Hematopoietic multipotent progenitor cell treated with erythropoietin and hydrocortisone succinate and interleukin-3 and kit ligand, for 4 days (in vitro differentiated cells): ENCODE measurements around the gene AGFG1.

Experiments
- DNase-seq: peaks from one replicate; pipeline ENCODE4 v3.0.0-alpha.2; 2015

AGFG1 gene, protein sequence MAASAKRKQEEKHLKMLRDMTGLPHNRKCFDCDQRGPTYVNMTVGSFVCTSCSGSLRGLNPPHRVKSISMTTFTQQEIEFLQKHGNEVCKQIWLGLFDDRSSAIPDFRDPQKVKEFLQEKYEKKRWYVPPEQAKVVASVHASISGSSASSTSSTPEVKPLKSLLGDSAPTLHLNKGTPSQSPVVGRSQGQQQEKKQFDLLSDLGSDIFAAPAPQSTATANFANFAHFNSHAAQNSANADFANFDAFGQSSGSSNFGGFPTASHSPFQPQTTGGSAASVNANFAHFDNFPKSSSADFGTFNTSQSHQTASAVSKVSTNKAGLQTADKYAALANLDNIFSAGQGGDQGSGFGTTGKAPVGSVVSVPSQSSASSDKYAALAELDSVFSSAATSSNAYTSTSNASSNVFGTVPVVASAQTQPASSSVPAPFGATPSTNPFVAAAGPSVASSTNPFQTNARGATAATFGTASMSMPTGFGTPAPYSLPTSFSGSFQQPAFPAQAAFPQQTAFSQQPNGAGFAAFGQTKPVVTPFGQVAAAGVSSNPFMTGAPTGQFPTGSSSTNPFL

DNA sequence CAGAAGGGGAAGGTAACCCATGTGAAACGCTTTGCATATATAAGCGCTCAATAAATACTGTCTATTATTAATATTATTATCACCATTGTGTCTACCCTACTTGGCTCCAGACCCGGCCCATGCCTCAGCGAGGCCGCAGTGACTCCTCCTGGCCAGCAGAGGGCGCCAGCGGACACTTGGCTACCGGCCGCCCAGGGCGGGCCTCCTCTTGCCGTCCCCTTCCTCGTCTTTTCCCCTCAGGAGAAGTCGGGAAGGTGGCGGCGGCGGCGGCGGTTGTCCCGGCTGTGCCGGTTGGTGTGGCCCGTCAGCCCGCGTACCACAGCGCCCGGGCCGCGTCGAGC lies at the start of gene AGFG1:
Gene AGFG1 (plus strand): TSS at position 233 of the 341 bp plus-strand sequence. CDS start 266 bp downstream, outside the sequence.
- DNase-seq, result peak; percentile 89

DNA sequence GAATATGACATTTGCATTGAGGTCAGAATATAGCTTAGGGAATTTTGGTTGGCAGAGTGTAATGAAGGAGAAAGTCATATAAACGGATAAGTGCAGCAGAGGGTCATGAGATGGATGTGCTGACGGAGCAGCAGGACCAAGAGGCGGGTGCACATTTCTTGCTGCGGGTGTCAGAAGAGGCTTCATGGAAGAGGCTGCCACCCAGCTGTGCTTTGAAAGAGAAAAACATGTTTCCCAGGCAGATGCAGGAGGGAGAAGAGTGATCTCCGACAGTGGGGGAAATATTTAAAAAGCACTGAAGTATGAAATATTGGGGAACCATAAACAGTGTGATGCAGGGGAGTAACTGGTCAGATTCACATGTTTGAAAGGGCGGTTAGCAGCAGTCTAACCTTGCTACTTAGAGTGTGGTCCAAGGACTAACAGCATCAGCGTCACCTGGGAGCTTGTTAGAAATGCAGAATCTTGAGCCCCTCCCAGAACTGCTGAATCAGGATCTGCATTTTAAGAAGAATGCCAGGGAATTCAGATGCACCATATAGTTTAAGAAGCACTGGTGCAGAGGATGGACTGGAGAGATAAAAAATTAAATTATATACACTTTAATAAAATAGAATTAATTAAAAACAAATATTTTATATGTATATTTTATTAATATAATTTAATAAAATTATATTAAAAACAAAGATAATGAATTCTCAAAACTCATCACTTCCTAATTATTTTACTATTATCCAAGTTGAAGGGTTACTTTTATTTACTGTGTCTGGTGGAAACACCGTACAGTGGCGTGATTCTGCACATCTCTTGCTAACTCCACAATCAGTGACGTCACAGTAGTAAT lies 48.1 kb upstream of the AGFG1 start:
- no peak for DNase-seq

DNA sequence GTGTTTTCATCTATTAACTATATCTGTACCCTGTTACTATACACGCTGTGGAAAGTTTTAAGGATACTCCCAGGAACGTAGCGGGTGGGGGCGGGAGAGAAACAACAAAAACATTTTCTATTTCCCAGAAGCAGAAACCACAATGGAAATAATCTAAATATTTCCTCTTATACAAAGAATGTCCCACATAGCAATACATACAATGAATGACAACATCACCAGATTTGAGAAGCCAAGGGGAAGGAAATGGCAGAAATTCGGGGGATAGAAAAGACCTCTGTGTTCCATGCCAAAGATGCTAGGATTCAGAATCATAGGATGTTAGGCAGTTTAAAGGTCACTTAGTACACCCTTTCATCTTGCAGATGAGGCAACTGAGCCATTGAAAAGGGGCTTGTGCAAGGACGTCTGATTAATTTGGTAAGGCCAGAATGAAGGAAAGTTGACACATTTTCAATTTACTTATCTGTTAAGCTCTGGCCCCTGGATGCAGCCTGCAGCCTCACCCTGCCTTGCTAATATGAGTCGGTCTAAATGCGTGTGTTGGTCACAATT lies 43.1 kb upstream of the AGFG1 start:
- no peak for DNase-seq

DNA sequence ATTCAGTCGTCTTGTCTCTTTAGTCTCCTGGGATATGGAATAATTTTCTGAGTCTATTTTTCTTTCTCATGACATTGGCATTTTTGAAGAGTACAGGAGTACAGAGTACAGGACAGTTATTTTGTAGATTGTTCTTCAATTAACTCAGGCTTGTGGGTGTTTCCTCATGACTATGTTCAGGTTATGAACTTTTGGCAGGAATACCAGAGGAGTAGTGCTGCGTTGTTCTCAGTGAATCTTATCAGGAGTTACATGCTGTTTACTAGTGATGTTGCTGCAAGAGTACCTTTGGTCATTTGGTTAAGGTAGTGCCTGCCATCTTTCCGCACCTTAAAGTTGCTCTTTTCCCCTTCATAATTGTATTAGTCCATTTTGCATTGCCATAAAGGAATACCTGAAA lies 41.3 kb upstream of the AGFG1 start:
- DNase-seq, result no peak

DNA sequence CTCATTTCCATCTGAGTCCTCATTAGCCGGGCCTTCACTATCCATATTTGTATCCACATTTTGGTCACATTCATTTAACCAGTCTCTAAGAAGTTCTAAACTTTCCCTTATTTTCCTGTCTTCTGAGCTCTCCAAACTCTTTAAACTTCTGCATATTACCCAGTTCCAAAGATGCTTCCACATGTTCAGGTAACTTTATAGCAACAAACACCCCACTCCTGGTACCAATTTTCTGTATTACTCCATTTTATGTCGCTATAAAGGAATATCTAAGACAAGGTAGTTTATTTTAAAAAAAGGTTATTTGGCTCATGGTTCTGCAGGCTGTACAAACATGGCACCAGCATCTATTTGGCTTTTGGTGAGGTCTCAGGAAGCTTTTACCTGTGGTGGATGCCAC lies 38.8 kb upstream of the AGFG1 start:
- DNase-seq, result no peak

DNA sequence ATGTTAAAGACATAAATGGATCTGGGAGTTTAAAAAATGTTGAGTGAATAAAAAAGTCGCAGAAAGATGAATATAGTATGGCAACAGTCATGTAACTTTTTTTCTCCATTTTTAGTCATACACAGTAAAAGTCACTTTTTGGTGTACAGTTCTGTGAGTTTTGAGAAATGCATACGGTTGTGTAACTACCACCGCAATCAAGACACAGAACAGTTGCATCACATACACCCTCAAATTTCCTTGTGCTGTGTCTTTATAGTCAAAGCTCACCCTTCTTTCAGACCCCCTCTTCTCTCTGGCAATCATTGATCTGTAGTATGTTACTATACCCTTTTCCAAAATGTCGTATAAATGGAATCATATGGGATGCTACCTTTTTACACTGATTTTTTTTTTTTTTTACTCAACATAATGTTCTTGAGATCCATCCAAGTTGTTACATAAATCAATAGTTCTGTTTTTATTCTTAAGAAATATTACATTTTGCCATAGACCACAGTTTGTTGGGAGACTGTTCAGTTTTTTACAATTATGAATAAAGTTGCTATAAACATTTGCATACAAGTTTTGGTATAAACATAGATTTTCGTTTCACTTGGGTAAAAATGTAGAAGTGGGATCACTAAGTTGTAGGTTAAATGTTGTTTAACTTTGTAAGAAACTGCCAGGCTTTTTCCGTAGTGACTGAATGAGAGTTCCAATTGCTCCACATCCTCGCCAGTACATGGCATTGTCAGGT lies 35.4 kb upstream of the AGFG1 start:
- peak; percentile 25 for DNase-seq

DNA sequence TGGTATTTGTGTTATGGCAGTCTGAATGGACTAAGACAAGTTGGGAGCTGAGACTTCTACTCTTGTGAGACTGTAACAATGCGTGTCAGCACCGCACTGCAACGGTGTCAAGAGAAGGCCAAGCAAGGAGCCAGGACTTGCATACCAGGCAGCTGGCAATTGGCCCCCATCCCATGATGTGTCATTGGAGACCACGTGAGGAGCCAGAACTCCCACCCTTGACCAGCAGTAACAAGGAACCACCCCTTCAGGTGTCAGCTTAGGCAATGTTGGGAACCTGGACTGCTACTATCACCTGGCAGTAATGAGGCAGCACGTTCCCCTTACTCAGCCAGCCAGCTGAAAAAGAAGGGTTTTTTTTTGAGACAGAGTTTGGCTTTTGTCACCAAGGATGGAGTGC lies 32.7 kb upstream of the AGFG1 start:
- DNase-seq, result no peak

DNA sequence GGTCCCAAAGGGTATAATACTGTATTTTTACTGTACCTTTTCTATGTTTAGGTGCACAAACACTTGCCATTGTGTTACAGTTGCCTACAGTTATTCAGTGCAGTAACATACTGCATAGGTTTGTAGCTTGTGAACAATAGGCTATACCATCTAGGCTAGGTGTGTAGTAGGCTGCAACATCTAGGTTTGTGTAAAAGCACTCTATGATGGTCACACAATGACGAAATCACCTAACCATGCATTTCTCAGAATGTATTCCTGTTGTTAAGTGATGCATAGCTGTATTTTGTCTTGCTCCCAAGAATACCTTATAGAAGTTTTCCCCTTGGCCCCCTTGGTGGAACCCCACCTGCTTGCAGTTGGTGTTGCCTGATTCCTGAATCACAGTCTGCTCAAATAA lies 29.3 kb upstream of the AGFG1 start:
- no peak for DNase-seq

DNA sequence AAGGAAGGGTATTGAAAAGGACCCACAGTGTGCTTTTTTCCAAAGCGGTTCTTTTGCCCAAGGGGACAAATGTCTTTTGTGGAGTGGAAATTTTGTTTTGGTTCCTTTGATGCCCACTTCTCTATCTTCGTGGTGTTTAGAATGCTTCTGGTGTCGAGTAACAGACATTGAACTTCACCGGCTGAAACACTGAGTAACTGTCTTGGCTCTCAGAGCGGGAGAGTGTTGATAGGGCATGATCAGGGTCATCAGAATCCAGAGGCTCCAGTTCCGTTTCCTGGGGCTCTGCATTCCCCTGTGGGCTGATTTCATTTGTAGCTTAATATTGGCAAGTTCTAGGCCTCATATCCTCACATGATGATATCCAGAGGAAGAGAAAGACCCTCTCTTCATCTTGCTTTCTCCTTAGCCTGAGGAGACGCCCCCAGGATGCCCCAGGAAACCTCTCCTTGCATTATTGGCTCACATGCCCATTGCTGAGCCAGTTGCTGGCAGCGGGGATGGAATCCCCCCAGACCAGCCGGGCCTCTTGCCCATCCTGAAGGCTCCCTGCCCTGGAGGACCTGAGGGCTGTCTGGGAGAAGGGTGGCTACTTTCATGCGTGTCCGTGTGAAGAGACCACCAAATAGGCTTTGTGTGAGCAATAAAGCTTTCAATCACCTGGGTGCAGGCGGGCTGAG lies 27.9 kb upstream of the AGFG1 start:
- no peak for DNase-seq

DNA sequence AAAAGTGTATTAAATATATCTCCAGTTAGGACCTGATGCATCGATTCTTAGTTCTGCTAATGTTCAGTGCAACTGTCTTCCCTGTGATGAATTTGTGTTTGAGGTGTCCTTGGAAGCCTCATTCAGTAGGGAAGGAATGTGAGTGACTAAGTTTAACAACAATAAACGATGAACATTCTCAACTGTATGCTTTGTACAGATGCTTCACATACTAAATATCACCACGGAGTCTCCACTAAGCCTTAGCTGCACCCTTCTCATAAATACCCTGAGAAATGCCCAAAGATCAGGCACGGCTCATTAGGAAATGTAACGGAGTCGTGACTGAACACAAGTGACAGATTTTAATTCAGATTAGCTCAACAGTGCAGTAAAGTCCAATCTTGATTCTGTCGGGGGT lies 24.4 kb upstream of the AGFG1 start:
- DNase-seq, result no peak

DNA sequence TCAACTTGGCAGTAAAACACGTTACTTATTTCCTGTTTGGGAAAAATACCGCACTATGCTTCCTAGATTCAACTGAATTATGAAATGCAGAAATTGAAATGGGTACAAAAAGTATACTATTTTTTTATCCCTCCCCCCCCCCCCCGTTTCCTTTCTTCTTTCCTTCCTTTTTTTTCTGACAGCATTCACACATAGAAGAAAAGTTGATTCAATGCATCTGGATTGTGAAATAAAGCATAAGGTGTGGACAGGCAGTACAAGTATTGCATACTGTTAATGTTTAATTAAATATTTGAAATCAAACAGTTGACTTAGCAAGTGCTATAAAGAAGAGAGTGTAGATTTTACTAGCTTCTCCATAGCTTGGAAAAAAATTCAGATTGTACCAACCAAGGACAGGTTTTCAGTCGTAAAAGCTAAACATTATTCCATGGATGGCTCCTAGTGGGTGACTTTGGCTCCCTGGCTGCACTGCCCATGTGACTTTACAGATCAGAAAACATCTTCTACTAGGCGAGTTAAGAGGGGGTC lies 21.6 kb upstream of the AGFG1 start:
- DNase-seq, result peak; percentile 41

DNA sequence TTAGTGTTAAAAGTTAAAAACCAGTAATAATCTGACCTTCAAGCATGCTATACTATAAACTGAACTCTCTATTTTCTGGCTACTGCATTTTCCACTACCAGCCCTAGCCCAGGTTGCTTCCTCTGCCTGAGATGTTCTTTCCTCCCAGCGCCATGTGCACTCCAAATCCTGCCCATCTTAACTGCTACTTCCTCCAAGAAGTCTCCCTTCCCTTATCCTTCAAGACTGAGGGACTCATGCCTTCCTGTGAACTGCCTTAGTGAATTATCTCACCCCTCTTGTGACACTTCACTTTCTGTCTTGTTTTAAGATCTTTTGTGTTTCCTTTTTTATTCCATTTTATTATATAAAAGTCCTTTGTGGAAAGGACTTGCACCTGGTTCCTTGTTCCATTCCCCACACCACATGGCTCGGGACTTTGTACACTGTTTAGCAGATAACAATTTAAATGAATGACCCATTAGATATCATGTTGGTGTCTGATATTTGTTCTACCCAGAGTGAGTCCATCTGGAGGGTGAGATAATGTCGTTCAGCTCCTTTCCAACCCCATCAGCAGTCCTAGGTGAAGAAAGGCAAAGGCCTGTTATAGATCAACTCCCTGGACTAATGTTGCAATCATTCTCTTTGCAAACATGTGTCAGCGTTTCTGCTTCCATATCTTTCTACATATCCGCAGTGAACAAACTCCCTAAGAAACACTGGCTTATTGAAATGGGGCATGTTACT lies 20.9 kb upstream of the AGFG1 start:
- DNase-seq, result peak; percentile 93

DNA sequence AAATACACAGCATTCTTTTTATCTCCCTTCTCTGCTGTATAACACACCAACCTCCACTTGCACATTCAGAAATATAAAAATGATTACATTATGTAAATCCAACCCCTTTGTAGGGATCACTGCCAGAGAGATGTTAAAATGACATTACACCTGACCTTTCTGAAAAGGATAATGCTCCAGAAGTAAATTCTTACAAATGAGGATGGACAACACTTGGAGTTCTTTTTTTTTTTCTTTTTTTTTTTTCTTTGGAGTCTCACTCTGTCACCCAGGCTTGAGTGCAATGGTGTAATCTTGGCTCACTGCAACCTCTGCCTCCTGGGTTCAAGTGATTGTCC lies 20.3 kb upstream of the AGFG1 start:
- DNase-seq, result no peak

DNA sequence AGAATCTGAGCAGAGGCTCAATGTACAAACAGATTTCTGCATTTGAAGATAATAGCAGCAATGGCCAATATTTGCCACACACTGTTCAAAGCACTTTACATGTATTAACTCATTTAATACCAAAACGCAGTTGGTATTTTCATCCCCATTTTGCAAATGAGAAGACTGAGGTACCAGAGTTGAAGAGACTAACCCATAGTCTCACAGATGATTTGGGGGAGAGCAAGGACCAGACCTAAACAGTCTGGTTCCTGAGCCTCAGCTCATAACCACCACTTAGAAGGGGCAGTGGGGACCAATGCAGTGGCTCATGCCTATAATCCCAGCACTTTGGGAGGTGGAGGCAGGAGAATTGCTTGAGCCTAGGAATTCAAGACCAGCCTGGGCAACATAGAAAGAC lies 18.1 kb upstream of the AGFG1 start:
- DNase-seq, result no peak

DNA sequence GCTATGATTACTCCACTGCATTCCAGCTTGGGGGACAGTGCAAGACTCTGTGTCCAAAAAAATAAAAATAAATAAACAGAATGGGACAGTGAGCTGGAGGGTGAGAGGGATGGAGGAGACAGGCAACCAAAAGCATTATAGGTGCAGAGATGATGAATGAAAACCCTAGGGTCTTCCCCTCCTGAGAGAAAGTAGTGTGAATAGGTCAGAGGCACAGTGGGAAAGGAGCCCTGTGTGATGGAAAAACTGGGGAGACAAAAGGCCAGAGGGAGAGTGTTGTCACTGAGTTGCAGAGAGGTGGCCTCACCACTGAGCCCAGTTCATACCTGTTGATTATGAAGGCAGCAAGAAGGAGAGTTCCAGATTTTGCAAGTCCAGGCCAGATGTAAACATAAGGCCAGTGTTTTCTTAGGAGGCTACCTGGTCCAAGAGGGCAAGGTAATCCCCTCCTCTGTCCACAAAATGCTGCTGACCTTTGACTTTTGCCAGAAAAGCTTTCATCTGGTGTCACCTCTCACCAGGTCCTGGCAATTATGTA lies 17.6 kb upstream of the AGFG1 start:
- DNase-seq, result no peak

DNA sequence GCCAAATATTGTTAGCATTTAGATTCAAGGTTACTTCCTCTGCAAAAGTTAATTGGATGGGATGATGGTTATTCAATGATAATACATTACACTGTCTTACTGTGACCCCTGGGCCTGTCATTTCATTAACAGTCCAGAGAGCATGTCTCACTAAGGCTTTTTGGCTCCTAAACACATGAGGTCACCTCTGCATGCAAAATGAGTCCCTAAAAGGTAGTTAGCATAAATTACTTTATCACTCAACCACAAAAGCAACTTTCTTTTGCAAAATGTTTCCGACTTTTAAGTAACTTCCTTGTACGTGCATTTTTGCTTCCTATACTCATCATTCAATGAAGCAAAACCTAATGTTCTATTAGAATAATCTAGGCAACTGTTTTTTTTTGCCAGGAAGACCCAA lies 16.8 kb upstream of the AGFG1 start:
- DNase-seq, result no peak

DNA sequence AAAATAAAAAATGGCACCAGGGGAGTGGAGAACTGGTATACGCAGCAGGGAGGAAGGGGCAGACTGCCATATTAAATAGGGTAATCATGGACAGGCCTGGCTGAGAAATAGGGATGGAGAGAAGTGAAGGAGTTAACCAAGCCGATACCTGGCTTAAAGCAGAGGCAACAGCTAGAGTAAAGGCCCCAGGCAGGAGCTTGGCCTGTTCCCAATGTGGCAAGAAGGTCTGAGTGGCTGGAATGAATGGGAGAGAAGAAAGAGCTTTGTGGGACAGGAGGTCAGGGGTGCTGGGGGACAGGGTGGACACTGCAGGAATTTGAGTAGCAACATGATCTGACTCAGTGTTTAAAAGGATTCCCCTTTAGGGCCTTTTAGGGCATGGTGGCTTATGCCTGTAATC lies 15.9 kb upstream of the AGFG1 start:
- DNase-seq, result no peak

DNA sequence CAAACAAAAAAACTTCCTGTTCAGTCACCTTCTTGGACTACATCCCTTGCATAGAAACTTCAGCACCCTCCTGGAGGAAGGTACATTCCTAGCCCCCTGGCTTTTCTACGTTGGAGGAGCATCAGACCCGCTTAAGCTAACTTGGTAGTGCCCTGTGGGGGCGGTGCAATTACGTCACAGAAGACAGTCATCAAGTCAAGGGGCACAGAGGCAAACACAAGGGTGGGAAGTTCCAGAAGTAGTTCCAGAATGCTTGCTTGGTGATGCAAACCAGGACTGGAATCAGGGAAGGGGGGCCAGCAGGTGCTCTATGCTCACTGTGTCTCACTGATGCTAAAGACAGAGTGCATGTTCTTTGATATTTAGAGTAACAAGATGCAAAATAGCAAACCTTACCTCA lies 15.2 kb upstream of the AGFG1 start:
- no peak for DNase-seq

DNA sequence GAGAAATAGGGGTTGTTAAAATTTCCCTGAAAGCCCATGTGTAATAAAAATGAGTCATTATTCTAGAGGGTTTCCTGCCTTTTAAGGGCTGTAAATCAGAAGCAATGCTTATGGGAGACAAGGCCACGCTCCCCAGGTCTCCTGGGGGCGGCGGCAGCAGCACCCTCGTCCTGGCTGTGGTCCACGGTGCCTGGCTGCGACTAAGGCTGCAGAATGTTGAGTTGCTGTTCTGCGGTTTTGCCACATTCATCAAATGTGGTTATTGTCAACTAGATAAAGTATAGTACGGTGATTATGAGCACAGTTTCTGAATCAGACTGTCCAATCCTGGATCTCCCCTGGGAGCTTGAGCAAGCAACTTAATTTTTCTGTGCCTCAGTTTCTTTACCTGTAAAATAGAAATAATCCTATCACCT lies 11.9 kb upstream of the AGFG1 start:
- DNase-seq, result peak; percentile 89

DNA sequence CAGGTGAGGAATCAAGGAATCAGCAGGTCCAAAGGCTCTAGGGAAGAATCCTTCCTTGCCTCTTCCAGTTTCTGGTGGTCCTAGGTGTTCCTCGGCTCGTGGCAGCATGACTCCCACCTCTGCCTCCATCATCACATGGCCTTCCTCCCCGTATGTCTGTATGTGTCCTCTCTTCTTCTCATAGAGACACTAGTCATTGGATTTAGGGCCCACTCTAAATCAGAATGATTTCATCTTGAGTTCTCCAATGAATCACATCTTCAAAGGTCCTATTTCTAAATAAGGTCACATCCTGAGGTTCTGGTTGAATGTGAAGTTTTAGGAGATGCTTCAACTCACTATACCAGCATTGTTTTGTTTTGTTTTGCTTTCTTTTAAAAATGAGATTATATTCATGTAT lies 11.1 kb upstream of the AGFG1 start:
- DNase-seq, result no peak

DNA sequence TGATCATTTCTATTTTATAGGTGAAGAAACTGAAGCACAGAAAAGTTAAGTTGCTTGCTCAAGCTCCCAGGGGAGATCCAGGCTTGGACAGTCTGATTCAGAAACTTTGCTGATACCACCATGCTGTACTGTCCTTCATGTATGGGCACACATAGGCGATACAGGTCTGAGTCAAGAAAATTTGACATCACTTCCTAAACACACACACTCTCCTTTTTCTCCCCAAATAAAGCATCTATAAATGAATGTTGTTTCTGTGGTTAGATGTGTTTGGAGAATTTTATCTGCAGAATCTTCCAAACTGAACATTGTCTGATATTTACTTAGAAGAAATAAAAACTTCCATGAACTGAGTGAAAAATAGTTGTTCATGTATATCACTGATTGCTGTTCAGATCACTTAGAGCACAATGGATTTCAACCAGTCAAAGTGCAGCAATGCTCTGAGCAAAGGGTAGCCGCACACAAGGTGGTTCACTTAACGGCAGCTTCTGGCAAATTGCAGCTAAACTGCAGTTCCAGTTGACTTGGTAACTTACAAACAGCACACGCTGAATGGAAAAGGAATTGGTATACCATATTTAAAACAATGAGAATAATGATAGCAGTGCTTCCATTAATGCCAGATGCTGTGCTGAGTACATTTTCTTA lies 10.0 kb upstream of the AGFG1 start:
- DNase-seq, result no peak
